Endothelial cell (in vitro differentiated cells): ENCODE results near the gene IL12A. TPM values are rescaled to one million over a fixed set of nuclear protein-coding genes. Genes with fewer than 3 reads are reported as not detected.

Source experiments
- DNase-seq: peaks from one replicate; pipeline ENCODE4 v3.0.0; 2021; ENCODE audit warnings: low spot score
- H3K27ac Mint-ChIP-seq: one replicate; pipeline ENCODE4 v1.8.0; 2021; ENCODE audit warnings: mixed read lengths, inconsistent platforms; ENCODE audit not compliant: unreplicated experiment
- H3K27me3 Mint-ChIP-seq: one replicate; pipeline ENCODE4 v1.8.0; 2021; ENCODE audit warnings: mild to moderate bottlenecking, moderate library complexity, mixed read lengths, inconsistent platforms; ENCODE audit not compliant: unreplicated experiment
- H3K36me3 Mint-ChIP-seq: one replicate; pipeline ENCODE4 v1.8.0; 2021; ENCODE audit warnings: mild to moderate bottlenecking, low read depth, mixed read lengths, inconsistent platforms; ENCODE audit not compliant: unreplicated experiment
- H3K4me1 Mint-ChIP-seq: one replicate; pipeline ENCODE4 v1.8.0; 2021; ENCODE audit warnings: mild to moderate bottlenecking, mixed read lengths, inconsistent platforms; ENCODE audit not compliant: unreplicated experiment
- H3K4me3 Mint-ChIP-seq: one replicate; pipeline ENCODE4 v1.8.0; 2021; ENCODE audit warnings: mild to moderate bottlenecking, mixed read lengths, inconsistent platforms; ENCODE audit not compliant: unreplicated experiment
- H3K9me3 Mint-ChIP-seq: one replicate; pipeline ENCODE4 v1.8.0; 2021; ENCODE audit warnings: mixed read lengths, inconsistent platforms; ENCODE audit not compliant: unreplicated experiment
- total RNA-seq: library from RNA; stranded (reverse); fragmentation: NEBNext Ultra II Directional; extraction: Animal tissue kit (Norgen Biotek cat#: 25700); gene quantifications from one replicate; pipeline ENCODE4 v1.2.1, GENCODE V29; 2021; ENCODE audit not compliant: unreplicated experiment
- TF ChIP-seq, protein P1 (sequence below): fragments of 200-600 bp; sonication (generic); IDR thresholded peaks from one replicate; pipeline ENCODE4 v1.5.0; 2021; ENCODE audit warnings: antibody characterized with exemption; ENCODE audit not compliant: unreplicated experiment

The IL12A gene
- total RNA-seq, 1 donor from 2014 or later = 0.67 TPM

DNA sequence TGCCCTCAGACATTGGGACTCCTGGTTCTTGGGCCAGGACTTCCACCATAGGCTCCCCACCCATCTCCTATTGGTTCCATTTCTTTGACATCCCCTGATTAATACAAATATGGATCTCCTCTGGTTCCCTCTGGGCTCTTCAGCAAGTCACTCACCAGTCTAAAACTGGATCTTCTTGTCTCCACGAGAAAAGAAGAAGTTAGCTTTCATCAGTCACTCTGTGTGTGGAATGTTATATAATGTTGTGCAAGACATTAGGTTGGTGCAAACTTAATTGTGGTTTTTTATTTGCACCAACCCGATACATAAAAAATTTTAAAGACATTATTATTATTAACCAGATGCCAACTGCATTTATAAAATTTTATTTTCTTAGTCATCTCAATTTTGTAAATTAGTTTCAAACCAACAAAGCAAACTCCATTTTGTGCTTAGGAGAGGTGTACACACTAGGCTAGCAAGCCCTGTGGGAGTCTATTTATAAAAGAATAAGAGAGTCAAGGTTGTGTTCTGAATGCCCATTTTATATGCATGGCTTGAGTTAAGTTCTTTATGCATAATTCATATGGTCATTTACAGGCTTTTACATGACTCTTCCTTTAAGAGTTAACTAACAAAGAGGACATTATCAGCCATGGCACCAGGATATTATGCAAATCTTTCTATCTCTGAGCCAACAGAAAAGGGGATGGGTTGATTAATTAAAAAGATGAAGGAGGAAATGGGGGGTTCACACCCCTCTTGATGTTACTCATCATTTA is 35.1 kb upstream of the IL12A start:
- H3K9me3 Mint-ChIP-seq = no peaks in the 10 kb centered on the region
- no peak overlapping the region for H3K4me3 Mint-ChIP-seq
- H3K36me3 Mint-ChIP-seq = no peaks in the 10 kb centered on the region
- no peaks in the 10 kb centered on the region for H3K4me1 Mint-ChIP-seq
- TF ChIP-seq, protein P1, sequence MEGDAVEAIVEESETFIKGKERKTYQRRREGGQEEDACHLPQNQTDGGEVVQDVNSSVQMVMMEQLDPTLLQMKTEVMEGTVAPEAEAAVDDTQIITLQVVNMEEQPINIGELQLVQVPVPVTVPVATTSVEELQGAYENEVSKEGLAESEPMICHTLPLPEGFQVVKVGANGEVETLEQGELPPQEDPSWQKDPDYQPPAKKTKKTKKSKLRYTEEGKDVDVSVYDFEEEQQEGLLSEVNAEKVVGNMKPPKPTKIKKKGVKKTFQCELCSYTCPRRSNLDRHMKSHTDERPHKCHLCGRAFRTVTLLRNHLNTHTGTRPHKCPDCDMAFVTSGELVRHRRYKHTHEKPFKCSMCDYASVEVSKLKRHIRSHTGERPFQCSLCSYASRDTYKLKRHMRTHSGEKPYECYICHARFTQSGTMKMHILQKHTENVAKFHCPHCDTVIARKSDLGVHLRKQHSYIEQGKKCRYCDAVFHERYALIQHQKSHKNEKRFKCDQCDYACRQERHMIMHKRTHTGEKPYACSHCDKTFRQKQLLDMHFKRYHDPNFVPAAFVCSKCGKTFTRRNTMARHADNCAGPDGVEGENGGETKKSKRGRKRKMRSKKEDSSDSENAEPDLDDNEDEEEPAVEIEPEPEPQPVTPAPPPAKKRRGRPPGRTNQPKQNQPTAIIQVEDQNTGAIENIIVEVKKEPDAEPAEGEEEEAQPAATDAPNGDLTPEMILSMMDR = no peak
- H3K27ac Mint-ChIP-seq = no peak overlapping the region
- DNase-seq = no peak
- peaks cover 2% of the 10 kb centered on the region for H3K27me3 Mint-ChIP-seq

DNA sequence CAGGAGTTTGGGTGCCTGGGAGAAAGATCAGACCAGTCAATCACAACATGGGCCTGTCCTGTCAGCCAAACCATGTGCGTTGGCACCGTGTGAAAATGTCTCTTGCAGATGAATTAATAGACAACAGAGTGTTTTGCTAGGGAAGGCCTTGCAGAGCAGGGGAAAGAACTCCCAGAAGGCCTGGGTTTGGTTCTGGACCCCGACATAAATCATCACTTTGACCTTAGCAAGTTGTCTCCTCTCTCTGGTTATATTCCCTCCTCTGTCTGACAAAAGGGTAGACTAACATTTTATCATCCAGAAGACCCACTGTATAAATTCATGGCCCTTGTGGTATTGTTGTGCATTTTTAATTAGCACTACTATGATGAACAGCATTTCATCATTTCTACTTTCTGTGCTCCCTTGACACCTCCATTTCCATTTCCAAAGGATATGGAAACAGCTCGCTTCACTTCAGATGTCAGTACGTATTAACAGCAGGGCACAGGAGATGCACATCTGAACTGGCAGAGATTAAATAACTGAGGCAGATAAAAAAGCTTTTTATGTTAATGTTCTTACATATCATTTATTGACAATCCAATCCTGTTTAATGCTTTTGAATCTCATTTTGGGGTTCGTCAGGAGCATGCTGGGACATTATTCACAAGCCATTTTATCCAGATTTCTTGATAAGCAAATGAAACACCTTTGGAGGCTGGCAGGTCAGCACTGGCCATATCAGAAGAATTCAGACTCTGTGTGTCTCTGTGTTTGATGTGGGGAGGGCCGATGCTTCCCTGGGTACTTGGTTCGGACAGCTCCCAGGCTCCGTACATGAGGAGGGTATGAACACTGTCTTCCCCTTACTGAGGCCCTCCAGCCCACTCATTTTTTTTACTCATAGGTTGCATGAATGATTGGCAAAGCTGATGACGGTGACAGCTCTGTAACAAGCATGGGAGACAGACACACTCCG is 28.2 kb upstream of the IL12A start:
- TF ChIP-seq, protein P1 = no peak
- Mint-ChIP-seq H3K9me3 (no peaks in the 10 kb centered on the region), H3K4me3 (no peak overlapping the region), H3K27ac (no peak overlapping the region), H3K4me1 (no peaks in the 10 kb centered on the region), H3K27me3 (peaks cover 2% of the 10 kb centered on the region), H3K36me3 (no peaks in the 10 kb centered on the region)
- no peak for DNase-seq

- no peak for DNase-seq
- Mint-ChIP-seq H3K4me1 (no peaks in the 10 kb centered on the region), H3K27ac (no peak overlapping the region), H3K36me3 (no peaks in the 10 kb centered on the region), H3K4me3 (no peak overlapping the region), H3K27me3 (no peaks in the 10 kb centered on the region), H3K9me3 (no peaks in the 10 kb centered on the region)
- TF ChIP-seq, protein P1 = no peak
Observed at GRCh38 chr3:159964166-159964973, 24.3 kb upstream of the IL12A start.

- no peak for DNase-seq
- TF ChIP-seq, protein P1 = no peak
- Mint-ChIP-seq H3K36me3 (no peaks in the 10 kb centered on the region), H3K4me3 (no peak overlapping the region), H3K4me1 (peaks cover 8% of the 10 kb centered on the region), H3K27me3 (no peaks in the 10 kb centered on the region), H3K9me3 (no peaks in the 10 kb centered on the region), H3K27ac (no peak overlapping the region)
Observed at GRCh38 chr3:159971311-159971710, 17.3 kb upstream of the IL12A start.
